Omental fat pad (tissue), 4 donors: Measurements from ENCODE around the gene NUP43. TPM values are rescaled to one million over a fixed set of nuclear protein-coding genes. Genes with fewer than 3 reads are reported as not detected.
"Not testable (repeated sequence)": the region's sequence is repeated elsewhere in the genome, so short reads cannot be mapped to it uniquely, and the experiment has no call there.

Experiments used
- ATAC-seq: fragments of 150-250 bp; one replicate; pipeline ENCODE4 v1.9.1; 2016; ENCODE audit warnings: mild to moderate bottlenecking, moderate library complexity; ENCODE audit not compliant: low FRiP score
- DNase-seq: peaks from one replicate; pipeline ENCODE4 v3.0.0-alpha.2; 2019; ENCODE audit warnings: low spot score
- CTCF ChIP-seq, 3 donors: fragments of 450-650 bp; IDR thresholded peaks; one replicate each; pipeline ENCODE4 v1.5.1; 2016 to 2017; ENCODE audit warnings: antibody characterized with exemption in 3 of 3, mild to moderate bottlenecking in 3 of 3, moderate library complexity in 2 of 3
- total RNA-seq, 4 donors: library from RNA; depleted of rRNA; stranded (reverse); fragments of >200 nt; gene quantifications; one replicate each; pipeline ENCODE4 v1.1.0, GENCODE V29; 2016

The NUP43 gene
- total RNA-seq, 4 donors from 2014 or later: 10.5 to 22.7 (median 12.9) TPM

DNA sequence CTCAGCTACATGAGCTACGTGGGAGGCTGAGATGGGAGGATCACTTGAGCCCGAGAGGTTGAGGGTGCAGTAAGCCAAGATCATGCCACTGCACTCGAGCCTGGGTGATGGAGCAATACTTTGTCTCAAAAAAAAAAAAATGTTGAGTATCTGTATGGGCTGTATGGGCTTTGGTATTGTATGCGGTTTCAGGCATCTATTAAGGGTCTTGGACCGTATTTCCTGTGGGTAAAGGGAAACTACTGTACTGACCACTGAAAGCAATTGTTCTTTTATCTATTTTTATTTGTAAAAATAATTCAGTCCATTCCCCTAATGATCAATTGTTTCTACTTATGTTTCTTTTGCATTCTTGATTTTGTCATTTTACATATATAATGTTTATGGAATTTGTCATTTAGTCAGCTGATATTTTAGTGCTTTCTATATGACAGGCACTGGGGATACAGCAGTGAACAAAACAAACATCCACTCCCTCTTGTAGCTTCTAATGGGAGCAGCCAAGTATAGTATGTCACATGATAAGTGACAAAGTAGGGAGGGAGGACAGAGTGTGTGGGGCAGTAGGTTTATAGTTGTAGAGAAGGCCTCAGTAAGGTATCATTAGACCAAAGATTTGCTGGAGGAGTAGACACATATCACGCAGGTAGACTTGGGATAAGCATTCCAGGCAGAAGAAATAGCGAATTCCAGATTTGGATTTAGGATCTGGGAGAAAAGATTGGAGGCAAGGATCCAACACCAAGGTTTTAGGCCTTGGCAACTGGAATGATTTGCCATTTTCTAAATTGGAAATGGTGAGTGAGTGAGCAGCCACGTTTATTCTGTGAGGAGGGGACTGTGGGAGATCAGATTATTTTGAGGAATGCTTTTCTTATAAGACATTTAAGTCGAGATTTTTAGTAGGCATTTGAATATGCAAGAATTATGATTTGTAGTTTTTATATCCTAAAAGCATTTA lies 9.3 kb upstream of the NUP43 start:
- ATAC-seq (no peak), DNase-seq (no peak)
- TF ChIP-seq CTCF (IDR thresholded peaks at IDR 0.05): no peak

GRCh38 chr6:149754548-149754947 lies 8.2 kb upstream of the NUP43 start:
- no peak for TF ChIP-seq CTCF (IDR thresholded peaks at IDR 0.05)

GRCh38 chr6:149753374-149753637 lies 7.0 kb upstream of the NUP43 start:
- not testable (repeated sequence) for DNase-seq, ATAC-seq

More at GRCh38 chr6:149754548-149754947, 8.2 kb upstream of the NUP43 start:
- ATAC-seq: no peak
- DNase-seq: no peak

GRCh38 chr6:149752600-149753373 lies 6.5 kb upstream of the NUP43 start:
- ATAC-seq (no peak), DNase-seq (no peak)
- no peak for TF ChIP-seq CTCF (IDR thresholded peaks at IDR 0.05)

- not testable (repeated sequence) for ATAC-seq
Observed at GRCh38 chr6:149751920-149752319, 5.6 kb upstream of the NUP43 start.

DNA sequence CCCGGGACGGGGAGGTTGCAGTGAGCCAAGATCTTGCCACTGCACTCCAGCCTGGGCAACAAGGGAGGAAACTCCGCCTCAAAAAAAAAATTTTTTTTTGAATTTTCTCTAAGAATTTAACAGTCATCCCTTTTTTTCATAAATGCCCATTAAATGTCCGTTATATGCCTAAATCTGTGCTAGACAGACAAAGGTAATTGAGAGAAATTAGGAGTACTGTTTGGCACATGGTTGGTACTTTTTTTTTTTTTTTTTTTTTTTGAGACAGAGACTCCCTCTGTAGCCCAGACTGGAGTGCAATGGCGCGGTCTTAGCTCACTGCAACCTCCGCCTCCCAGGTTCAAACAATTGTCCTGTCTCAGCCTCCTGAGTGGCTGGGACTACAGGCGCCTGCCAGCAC lies 4.9 kb upstream of the NUP43 start:
- TF ChIP-seq CTCF (IDR thresholded peaks at IDR 0.05): no peak
- DNase-seq: no peak
- ATAC-seq: no peak

More at GRCh38 chr6:149751920-149752319, 5.6 kb upstream of the NUP43 start:
- DNase-seq: not testable (repeated sequence)

- DNase-seq: no peak
- TF ChIP-seq CTCF (IDR thresholded peaks at IDR 0.05): no peak
- ATAC-seq: peak; percentile 33
Observed at GRCh38 chr6:149750136-149750609, 3.8 kb upstream of the NUP43 start.
